Nephron progenitor cell (in vitro differentiated cells): ENCODE measurements around the gene MEOX1.

Experiments used
- DNase-seq: peaks from one replicate; pipeline ENCODE4 v3.0.0; 2021
- H3K27ac Mint-ChIP-seq: 2 replicates; pipeline ENCODE4 v1.8.0; 2021; ENCODE audit warnings: mild to moderate bottlenecking, moderate library complexity, mixed read lengths
- H3K27me3 Mint-ChIP-seq: 2 replicates; pipeline ENCODE4 v1.8.0; 2021; ENCODE audit warnings: mild to moderate bottlenecking, low read depth, mixed read lengths; ENCODE audit not compliant: poor library complexity
- H3K36me3 Mint-ChIP-seq: 2 replicates; pipeline ENCODE4 v1.8.0; 2021; ENCODE audit warnings: low read depth, mixed read lengths
- H3K4me1 Mint-ChIP-seq: 2 replicates; pipeline ENCODE4 v1.8.0; 2021; ENCODE audit warnings: mixed read lengths
- H3K4me3 Mint-ChIP-seq: 2 replicates; pipeline ENCODE4 v1.8.0; 2021; ENCODE audit warnings: mild to moderate bottlenecking, moderate library complexity, mixed read lengths
- H3K9me3 Mint-ChIP-seq: 2 replicates; pipeline ENCODE4 v1.8.0; 2021; ENCODE audit warnings: mild to moderate bottlenecking, moderate library complexity, mixed read lengths
- TF ChIP-seq, protein P1 (sequence below): fragments of 200-600 bp; sonication (generic); IDR thresholded peaks from 2 replicates; pipeline ENCODE4 v1.5.0; 2021; ENCODE audit warnings: antibody characterized with exemption

MEOX1 gene

DNA sequence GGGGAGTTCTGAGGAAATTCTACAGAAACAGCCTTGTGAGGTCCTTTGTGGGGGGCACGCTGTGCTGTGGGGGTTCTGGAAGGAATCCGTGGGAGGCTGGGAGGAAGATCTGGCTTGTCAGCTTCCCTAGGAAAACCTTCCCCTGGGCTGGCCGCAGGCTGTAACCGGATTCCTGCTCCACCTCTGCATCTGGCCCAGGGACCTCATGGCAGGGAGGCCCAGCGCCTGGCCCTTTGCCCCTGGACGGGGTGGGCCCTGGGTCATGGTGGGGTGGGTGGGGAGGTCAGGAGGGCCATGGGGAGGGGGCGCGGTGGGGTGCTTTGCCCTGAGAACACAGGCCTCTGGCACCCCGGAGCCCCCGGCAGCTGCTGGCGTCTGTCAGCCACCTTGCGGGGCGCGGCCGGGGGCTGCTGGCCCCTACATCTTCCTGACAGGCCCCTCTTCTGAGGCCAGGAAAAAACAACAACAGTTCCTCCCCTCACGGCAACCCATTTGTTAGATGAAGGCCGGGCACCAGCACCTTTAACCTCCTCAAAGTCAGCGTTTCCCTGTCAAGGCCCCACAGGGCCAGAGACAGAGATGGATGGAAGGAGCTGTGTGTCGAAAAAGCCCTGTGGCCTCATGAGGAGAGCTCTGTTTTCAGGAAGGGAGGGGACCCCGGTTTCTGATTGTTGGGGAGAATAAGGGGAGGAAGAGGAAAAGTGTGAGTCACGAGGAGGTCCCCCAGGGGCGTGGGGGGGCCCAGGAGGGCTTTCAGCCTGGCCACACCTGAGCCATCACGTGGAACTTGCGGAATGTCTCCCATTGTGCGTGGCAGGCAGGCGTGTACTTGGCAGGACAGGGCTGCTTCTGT, 3.6 kb upstream of the MEOX1 start:
- TF ChIP-seq, protein P1, sequence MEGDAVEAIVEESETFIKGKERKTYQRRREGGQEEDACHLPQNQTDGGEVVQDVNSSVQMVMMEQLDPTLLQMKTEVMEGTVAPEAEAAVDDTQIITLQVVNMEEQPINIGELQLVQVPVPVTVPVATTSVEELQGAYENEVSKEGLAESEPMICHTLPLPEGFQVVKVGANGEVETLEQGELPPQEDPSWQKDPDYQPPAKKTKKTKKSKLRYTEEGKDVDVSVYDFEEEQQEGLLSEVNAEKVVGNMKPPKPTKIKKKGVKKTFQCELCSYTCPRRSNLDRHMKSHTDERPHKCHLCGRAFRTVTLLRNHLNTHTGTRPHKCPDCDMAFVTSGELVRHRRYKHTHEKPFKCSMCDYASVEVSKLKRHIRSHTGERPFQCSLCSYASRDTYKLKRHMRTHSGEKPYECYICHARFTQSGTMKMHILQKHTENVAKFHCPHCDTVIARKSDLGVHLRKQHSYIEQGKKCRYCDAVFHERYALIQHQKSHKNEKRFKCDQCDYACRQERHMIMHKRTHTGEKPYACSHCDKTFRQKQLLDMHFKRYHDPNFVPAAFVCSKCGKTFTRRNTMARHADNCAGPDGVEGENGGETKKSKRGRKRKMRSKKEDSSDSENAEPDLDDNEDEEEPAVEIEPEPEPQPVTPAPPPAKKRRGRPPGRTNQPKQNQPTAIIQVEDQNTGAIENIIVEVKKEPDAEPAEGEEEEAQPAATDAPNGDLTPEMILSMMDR = no peak
- peaks cover 75% of the 10 kb centered on the region for H3K4me1 Mint-ChIP-seq
- H3K36me3 Mint-ChIP-seq = no peaks in the 10 kb centered on the region
- peak; percentile 77 for DNase-seq
- no peaks in the 10 kb centered on the region for H3K27me3 Mint-ChIP-seq
- H3K9me3 Mint-ChIP-seq = no peaks in the 10 kb centered on the region
- H3K4me3 Mint-ChIP-seq = peak overlapping the region; percentile 36
- peak overlapping the region; percentile 96 for H3K27ac Mint-ChIP-seq

DNA sequence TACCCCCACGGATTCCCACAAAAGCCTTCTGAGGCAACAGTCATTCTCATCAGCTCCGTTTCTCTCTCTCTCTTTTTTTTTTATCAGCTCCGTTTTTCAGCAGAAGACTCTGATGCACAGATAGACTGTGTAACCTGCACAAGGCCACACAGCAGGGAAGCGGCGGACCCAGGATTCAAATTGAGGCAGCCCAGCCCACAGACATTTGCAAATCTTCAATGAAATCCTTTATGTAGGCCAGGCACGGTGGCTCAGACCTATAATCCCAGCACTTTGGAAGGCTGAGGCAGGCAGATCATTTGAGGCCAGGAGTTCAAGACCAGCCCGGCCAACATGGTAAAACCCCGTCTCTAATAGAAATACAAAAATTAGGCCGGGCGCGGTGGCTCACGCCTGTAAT, 2.4 kb upstream of the MEOX1 start:
- H3K27me3 Mint-ChIP-seq = no peaks in the 10 kb centered on the region
- no peak overlapping the region for H3K27ac Mint-ChIP-seq
- peaks cover 75% of the 10 kb centered on the region for H3K4me1 Mint-ChIP-seq
- H3K4me3 Mint-ChIP-seq = no peak overlapping the region
- TF ChIP-seq, protein P1 = no peak
- no peaks in the 10 kb centered on the region for H3K9me3 Mint-ChIP-seq
- H3K36me3 Mint-ChIP-seq = no peaks in the 10 kb centered on the region
- no peak for DNase-seq

DNA sequence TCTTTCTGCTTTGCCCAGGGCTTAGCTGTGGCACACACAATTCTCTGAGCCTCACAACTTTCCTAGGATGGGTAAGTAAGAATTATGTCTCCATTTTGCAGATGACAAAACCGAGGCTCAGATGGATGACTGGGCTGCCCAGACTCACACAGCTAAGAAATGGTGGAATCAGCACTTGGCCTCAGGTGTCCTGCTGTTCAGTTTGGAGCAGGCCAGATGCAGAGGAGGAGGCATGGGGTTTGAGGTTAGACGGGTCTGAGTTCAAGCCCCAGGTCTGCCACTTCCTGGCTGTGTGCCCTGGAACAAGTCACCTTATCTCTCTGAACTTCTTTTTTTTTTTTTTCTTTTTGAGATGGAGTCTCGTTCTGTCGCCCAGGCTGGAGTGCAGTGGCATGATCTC, 1.7 kb upstream of the MEOX1 start:
- DNase-seq = no peak
- Mint-ChIP-seq H3K9me3 (no peaks in the 10 kb centered on the region), H3K4me3 (no peak overlapping the region), H3K27ac (no peak overlapping the region), H3K36me3 (no peaks in the 10 kb centered on the region), H3K27me3 (no peaks in the 10 kb centered on the region), H3K4me1 (peaks cover 83% of the 10 kb centered on the region)
- TF ChIP-seq, protein P1 = no peak

DNA sequence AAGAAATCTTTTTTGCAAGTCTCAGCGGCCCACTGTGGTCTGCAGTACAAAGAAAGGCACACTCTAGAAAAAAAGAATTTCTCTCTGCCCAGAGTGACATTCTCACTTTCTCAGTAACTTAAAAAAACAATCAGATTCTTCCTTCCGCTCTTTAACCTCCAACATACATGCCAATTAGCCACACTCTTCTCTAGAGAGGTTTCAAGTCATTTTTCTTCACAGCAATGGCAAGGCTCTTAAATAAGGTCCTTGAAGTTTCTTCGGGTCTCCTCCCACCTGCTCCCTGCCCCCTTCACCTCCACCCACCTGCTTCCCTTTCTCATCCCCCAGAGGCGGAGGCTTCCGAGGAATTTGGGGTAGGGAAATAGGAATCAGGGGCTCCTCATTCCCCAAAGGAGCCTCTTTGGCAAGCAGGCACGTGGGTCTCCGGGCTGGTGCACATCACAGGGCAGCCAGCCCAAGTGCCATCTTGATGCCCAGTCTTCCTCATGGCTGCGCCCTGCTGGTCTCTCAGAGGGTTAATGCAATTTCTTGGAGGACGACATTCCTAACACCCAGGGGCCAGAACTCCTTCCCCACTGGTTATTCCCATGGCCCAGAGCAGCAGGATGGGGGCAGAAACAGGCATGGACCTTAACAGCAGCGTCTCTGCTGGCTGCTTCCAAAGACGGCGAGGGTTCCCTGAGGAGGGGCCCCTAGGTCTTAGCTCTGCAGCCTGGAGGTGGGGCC, 855 bp upstream of the MEOX1 start:
- H3K4me3 Mint-ChIP-seq = peak overlapping the region; percentile 81
- H3K36me3 Mint-ChIP-seq = no peaks in the 10 kb centered on the region
- H3K9me3 Mint-ChIP-seq = no peaks in the 10 kb centered on the region
- no peaks in the 10 kb centered on the region for H3K27me3 Mint-ChIP-seq
- peaks cover 83% of the 10 kb centered on the region for H3K4me1 Mint-ChIP-seq
- peak overlapping the region; percentile 94 for H3K27ac Mint-ChIP-seq
- peak; percentile 20 for DNase-seq
- TF ChIP-seq, protein P1 = no peak

DNA sequence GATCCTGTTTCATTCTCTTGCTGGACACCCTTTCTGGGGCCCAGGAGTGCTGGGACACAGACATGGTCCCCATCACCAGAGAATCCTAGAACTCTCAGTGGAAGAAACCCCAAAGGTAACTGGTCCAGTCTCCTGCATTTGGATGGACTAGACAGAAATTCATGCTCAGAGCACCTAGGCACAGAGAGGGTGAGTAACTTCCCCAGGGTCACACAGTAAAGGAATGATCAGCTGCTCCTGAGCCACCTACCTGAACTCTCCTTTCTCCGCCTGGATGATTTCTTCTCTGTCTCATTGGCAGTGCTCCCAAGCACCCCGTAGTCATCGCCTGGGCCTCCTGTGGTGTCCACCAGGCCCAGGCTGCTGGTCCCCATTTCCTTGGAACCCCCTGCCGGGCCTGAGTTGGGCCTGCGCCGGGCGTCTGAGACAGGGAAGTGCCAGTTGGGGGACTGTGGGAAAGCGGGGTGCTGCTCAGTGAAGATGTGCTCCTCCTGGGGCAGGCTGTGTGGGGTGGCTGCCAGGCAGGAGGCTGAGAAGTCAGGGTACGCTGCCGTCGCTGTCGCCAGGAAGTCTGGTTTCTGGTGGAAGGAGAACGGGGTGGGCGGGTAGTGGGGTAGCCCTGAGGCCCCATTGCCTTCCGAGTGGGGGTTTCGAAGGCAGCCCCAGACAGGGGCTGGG, 767 bp downstream of the MEOX1 start:
- TF ChIP-seq, protein P1 = no peak
- peaks cover 87% of the 10 kb centered on the region for H3K4me1 Mint-ChIP-seq
- peaks cover 4% of the 10 kb centered on the region for H3K27me3 Mint-ChIP-seq
- no peaks in the 10 kb centered on the region for H3K36me3 Mint-ChIP-seq
- no peaks in the 10 kb centered on the region for H3K9me3 Mint-ChIP-seq
- H3K4me3 Mint-ChIP-seq = peak overlapping the region; percentile 81
- H3K27ac Mint-ChIP-seq = no peak overlapping the region
- DNase-seq = no peak
